Stimulated activated CD8-positive, alpha-beta memory T cell treated with anti-CD3 and anti-CD28 coated beads, Interleukin-4, amount 100 ng/mL, for 4 hours (primary cell): ENCODE data around the gene KREMEN2.

Experiments used
- DNase-seq, 2 donors: peaks; one replicate each; pipeline ENCODE4 v3.0.0-alpha.2; 2020; ENCODE audit warnings: low read depth in 2 of 2, low spot score in 1 of 2

KREMEN2 gene

DNA sequence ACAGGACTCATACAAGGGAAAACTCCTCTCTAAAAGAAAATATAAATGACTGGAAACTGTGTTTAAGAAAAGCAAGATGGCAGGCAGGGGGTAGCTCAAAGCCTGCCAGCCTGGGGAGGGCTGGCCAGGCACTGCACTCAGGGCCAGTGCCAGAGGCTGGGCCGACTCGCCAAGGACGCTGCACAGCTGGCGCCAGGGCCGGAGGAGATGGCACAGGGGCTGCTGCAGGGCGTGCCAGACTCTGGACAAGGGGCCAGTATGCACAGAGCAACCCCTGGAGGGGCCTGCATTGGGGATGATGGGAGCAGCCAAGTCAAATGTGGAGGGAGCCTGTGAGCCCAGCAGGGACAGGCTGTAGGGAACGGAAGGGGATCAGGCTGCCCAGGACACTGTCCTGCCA, 12.1 kb downstream of the KREMEN2 start:
- no peak for DNase-seq

DNA sequence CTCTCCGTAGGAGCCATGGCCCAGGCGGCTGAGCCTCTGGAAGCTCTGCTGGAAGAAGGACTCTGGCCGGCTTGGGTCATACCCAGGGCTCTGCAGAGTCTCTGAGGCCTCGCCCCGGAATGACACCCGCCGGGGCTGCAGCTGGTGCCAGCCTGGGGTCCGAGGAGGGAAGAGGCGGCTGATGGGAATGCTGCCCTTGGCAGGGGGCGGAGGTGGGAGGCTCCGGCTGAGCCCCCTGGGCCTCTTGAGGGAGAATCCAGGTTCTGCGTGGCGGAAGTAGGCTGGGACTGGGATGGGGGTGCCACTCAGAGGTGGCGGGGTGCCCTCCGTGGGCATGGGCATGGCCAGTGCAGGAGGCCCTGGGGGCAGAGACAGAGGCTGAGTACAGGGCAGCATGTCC, 12.6 kb downstream of the KREMEN2 start:
- DNase-seq, result no peak

DNA sequence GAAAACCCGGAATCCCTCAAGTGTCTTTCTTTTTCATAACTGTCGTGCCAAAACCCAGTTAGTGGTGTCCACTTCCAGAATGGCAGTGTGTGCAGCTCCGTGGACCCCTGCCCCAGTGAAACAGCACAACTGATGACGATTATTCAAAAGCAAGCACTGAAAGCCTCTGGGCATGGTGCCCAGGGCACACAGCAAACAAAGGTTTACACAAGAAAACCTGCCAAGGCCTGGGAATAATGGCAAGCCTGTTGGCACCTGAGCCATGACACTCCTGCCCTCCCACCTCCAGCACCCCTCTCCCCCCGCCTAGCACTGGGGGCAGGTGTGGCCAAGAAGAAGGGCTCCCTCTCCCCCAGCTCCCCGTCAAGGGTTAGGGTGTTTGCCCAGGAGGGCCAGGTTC, 13.4 kb downstream of the KREMEN2 start:
- DNase-seq, result no peak

DNA sequence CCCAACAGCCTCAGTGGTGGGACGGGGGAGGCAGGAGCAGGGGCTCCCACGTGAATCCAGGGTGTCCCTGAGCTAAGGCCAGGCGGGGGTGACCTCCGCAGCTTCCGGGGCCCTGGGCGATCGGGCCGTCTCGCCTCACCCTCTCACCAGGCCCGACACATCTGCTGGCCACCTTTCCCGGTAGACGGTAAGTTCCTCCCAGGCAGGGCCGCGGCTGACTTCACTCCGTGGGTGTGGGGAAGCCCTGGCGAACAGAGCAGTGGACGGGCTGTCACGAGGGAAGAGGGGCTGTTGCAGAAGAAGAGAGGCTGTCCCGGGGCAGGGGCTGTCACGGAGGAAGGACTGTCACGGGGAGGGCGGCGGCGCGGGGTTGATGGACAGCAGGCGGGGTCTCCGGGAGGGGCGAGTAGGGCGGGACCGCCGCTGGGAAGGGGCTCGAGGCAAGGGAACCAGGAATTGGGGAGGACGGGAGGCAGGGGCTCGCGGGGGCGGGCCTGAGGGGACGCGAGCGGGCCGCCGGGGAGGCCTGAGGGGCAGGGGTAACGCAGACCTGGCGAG, 15.7 kb downstream of the KREMEN2 start:
- no peak for DNase-seq

DNA sequence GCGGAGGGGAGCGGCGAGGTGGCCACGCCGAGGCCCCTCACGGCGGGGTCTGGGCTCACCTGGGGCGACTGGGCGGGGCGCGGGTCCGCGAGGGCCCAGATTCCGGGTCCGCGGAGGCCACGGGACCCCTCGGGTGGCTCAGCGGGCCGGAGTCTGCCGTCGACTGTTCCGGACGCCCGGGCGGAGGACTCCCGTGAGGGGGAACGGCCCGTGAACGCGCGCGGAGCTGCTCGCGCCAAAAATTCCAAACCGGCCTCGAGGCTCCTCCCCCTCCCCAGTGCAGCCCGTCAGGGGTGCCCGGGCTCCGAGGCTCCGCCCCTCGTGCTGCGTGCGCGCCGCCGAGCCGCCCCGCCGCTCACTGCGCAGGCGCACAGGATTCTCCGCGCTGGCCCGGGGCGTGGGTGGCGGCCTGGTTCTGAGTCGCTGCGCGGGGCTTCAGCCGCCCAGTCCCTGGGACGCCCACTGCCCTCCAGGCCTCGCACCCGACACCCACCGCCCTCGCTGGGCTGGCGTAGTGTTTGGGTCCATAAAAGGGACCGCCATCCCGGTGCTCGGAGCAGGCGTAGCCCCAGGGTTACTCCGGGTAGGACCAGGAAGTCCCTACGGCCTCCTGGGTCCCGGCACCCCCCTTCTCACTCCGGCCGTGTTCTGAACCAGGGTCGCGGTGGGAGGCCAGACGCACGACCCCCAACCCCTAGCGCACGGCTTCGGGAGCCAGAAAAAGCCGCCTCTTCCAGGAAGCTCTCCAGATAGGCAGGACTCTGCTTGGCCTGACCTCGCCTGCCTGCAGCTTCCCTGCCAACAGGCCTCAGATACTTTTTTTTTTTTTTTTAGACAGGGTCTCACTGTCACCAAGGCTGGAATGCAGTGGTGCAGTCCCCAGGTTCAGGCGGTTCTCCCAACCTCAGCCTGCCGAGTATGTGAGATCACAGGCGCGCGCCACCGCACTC, 16.4 kb downstream of the KREMEN2 start, which contains the start of gene PKMYT1:
Gene PKMYT1, minus strand, starts transcription at position 220 of the 950 bp plus-strand sequence. CDS start 789 bp downstream, outside the sequence.
- DNase-seq, result peak; percentile 85 to 86

DNA sequence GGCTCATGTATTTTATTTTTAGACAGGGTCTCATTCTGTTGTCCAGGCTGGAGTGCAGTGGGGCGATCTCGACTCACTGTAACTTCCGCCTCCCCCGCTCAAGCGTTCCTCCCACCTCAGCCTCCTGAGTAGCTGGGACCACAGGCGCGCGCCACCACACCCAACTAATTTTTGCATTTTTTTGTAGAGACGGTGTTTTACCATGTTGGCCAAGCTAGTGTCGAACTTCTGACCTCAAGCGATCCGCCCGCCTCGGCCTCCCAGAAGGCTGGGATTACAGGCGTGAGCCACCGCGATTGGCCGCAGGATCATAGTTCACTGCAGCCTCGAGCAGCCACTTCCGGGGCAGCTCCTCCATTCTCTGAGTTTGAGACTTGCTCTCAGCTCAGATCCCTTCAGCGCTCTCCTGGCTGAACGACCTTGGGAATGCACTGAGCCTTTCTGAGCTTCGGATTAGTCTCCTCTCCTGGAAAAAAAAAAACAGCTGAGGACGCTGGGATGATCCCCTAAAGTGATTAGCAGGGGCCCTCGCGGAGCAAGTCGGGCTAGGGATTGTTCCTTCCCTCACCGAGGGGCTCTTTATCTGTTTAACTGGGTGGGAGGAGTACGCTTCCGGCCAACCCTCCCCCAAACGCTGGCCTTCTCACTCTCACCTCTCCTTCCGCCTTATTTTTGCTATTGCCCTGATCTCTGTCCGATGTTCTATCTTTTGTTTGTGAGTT, 17.3 kb downstream of the KREMEN2 start:
- DNase-seq, result no peak

DNA sequence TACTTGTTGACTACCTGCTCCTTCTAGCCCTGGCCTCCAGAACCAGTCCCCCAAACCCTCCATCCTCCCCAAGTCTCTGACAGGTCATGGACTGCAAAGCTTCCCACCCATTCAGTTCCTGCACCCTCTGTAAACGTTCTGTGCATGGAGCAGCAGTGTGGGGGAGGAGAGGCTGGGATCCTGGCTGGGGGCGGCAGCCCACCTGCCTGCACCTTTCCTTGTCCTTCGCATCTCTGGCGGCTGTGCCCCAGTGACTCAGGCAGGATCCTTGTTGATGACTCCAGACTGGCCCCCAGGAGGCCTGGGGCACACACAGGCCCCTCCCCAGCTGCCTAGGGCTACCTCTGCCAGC, 17.8 kb downstream of the KREMEN2 start:
- no peak for DNase-seq

DNA sequence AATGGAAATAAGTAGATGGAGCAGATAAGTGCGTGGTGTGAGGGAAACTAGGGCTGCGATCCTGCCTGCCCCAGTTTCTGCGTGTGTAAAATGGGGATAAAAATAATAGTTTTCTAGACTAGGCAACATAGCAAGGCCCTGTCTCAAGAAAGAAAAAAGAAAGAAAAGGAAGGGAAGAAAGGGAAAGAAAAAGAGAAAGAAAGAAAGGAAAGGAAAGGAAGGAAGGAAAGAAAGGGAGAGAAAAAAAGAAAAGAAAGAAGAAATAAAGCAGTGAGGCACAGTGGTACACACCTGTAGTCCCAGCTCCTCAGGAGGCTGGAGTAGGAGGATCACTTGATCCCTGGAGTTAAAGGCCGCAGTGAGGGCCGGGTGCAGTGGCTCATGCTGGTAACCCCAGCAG, 18.3 kb downstream of the KREMEN2 start:
- DNase-seq, result no peak

DNA sequence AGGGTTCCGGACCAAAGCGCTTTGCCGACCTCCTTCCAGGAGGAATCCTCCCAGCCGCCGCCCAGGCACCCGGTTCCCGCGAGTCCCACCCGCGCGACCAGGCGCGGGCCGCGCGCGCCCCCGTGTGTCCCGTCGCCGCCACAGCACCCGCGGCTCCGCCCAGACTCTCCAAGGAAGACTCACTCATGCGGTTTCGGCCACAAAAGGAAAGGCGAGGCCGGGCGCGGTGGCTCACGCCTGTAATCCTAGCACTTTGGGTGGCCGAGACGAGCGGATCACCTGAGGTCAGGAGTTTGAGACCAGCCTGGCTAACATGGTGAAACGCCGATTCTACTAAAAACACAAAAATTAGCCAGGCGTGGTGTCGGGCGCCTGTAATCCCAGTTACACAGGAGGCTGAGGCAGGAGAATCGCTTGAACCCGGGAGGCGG, 19.6 kb downstream of the KREMEN2 start:
- DNase-seq, result peak in 1 of 2 donors; percentile 35

DNA sequence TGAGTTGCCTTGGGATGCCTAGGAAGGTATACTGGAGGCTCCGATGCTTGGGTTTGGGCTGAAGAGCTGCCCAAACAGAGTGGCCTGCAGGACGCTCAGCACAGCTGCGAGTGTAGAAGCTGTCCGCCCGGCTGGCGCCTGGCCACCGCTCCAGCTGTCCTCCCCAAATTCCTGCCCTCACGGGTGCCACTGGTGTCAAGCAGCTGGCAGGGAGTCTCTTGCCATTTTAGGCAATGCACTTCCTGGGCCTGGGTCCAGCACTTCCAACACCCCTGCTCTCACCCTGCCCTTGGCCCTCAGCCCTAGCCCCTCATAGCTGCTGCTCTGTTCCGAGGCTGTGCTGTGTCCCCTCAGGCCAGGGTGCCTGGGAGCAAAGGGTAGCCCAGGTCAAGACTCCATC, 21.4 kb downstream of the KREMEN2 start:
- DNase-seq, result no peak

DNA sequence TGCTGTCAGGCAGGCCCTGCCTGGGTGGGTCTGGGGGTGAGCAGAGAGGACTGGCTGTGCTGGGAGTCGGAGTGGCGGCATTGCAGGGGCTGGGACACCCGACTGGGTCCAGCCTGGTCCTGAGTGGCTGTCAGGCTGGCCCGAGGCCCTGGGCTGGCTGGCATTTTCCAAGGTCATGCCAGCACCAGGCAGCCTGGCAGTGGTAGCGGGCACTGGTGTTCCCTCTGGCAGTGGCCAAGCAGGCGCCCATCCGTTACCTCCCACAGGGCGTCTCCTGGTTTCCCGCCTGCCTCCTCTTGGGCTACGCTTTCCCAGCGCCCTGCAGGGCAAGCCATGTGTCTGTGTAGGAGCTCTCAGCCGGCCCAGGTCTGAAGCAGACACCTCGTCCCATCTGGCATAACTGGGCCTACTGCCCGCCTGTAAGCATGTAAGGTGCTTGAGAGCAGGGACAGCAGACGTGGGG, 21.8 kb downstream of the KREMEN2 start:
- DNase-seq, result no peak

DNA sequence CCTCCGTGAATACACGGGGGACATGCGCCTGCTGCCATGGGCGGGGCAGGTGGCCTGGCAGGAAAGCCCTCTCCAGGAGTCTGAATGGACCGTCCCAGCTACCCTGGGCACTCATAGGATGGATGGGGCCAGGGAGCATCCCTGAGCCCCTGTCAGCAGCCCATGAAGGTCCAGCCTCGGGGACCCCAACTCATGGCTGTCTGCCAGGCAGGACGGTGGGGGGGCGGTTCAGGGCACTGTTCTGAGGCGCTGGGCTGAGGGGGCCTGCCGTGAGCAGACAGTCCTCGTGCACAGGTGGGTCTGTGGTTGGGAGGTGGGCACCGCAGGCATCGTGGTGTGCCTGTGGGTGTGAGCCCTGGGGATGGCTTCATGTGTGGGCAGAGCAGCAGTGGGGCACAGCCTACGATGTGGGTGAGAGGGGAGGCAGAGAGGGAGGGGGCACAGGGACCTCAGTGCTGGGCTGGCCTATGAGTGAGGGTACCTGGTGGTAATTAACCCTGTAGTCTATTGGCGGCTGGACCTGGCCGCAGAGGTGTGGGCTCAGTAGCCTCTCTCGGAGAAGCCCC, 22.6 kb downstream of the KREMEN2 start:
- DNase-seq, result no peak

DNA sequence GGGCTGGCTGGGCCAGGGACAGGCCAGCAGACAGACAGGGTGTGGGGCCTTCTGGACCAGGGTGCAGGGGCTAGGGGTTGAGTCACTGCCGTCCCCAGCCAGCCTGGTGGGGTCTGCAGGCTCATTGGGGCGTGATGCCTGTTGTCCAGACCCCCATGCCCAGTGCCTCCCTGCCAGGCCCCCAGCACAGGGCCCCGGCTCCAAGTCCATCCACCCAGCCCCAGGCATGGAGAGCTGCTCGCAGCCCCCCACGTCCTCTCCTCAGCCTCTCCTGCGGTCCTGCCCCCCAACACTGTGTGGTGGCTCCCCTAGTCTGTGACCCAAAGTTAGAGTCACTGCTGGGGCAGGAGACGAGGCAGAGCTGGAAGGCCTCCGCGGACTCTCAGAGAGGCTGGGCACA, 23.2 kb downstream of the KREMEN2 start:
- DNase-seq, result no peak

DNA sequence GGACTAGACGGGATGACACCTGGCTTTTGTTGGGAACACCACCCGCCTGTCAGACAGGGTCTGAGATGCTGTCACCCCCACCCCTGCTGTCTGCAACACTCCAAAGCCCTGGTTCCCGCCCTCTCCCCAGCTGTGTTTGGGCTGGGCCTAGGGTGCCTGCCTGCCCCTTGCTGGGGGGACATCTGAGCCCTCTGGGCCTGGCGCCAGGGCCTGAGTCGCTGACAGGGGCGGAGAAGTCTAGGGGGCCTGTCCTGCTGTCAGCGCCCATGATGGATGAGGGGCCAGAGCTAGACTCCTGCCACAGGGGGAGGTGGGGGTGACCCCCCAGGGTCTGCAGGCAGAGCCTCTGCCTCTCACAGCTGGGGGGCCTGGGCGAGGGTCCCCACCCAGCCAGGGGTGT, 23.8 kb downstream of the KREMEN2 start:
- DNase-seq, result no peak

DNA sequence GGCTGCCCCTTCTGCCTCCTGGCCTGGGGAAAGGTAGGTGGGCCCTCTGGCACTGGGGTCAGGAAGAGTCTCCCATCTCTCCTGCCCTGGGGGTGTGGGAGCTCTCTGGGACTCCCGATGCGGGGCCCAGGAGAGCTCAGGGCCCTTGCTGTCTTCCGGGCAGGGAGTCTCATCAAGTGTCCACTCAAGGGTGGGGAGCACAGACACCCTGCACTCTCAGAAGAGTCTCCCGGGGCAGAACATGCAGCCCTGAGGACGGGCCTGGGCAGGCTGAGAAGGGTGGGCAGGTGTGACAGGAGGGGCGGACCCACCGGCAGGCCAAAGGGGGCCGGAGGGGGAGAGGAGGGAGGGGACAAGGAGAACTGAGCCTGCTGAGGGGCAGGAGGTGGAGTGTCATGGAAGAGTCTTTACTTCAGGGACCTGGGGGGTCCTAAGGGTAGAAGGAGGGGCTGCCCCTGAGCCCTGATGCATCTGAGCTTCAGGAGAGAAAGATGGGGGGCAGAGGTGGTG, 24.6 kb downstream of the KREMEN2 start:
- DNase-seq, result no peak

DNA sequence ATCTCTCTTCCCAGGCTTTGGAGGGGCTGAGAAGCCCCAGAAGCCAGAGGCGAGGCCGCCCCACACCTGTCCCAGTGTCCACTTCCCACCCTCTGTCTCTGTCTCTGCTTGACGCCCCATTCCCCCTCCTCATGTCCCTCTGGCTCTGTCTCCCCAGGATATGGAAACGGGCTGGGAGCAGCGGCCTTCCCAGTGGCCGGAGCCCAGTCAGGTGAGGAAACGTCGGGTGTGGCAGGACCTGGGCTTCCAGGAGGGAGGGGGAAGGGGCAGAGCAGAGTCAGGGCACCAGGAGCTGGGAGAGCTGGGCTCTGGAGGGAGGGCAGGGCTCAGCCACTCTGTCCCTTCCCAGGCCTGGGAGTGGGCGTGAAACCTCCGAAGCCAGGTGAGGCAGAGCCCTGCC, 26.8 kb downstream of the KREMEN2 start:
- DNase-seq, result no peak

DNA sequence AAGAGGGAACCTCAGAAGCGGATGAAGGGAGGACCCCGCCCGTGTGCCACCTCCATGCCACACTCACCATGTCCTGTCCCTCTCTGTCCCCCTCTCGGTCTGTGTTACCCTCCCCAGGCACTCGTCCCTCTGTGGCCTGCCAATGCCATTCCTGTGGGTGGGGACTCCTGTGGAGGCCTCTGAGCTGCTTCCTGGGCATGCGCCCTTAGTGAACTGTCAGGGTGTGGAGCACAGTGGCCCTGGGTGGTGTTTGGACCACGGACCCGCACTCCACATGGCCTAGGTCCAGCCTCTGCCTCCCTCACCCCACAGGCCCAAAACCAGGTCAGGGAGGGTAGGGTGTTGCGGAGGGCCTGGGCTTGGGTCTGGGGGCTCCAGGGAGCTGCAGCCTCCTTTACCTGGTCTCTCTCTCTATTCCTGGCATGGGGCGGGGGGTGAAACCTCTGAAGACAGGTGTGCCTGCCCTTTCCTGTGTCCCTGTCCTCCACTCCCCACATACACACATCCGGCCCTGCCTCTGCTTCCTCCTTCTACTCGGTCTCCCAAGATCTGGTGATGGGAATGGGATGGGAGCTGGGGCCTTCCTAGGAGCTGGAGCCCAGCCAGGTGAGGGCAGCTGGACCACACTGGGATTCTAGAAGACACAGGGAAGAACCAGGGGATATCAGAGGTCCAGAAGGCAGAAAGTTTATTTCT, 27.6 kb downstream of the KREMEN2 start:
- DNase-seq, result no peak

DNA sequence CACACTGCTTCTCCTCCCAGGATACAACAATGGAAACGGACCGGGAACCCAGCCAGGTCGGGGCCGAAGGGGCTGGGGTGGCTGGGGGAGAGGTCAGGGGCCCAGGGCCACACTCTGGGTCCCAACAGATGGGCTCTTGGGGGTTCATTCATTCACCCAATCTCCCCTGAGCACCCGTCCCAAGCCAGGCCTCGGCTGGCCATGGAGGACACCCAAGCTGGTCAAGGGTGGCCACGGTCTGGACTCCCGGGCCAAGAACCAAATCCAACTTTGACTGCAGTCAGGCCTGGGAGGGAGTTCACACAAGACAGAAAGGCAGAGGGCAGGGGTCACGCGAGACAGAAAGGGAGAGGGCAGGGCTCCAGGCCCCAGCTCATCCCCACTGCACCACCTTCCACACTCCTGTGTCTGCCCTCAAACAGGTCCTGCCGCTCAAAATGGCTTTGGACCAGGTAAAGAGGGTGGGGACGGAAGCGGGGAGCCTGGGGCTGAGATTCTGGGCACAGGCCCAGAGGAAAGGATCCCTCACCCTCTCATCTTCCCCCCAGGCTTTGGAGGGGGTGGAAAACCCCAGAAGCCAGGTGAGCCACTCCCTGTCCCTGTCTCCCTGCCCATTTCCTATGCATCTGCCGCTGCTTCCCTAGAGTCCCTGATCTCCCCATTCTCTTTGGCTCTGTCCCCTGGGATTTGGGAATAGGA, 28.5 kb downstream of the KREMEN2 start:
- DNase-seq, result no peak

DNA sequence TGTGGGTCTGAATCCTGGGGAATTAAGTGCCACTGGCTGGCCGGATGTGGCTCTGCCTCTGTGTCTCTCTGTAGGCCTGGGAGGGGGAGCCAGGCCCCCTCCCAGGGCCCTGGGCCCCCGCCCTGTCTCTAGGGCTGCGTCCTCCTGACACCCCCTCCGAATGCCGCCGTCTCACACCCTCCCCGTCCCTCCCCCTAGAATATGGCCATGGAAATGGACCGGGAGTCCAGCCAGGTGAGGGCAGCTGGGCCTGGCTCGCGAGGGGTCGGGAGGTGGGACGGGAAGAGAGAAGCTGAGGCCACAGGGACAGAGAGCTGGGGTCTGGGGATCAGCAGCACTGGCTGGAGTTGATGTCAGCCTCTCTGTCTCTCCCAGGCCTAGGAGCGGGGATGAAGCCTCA, 32.2 kb downstream of the KREMEN2 start:
- no peak for DNase-seq

DNA sequence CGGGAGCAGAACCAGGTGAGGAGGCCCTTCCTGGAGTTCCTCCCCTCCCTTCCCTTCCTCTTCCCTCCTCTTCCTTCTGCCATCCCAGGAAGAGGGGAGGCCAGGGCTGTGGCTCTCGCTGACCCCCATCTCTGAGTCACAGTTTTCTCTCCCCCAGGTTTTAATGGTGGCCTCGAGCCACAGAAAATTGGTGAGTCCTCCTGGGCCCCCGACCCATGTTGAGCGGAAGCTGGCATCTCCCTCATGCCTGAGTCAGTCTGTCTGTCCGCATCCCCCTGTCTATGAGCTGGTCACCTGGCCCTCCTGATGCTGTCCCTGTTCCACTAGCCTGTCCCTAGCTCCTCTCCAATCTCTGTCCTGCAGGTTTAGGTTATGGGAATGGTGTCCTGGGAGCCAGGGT, 35.9 kb downstream of the KREMEN2 start:
- DNase-seq, result no peak
